GM19324 (cell line): ENCODE results near the gene P2RX7.
"Not testable (repeated sequence)": the region's sequence is repeated elsewhere in the genome, so short reads cannot be mapped to it uniquely, and the experiment has no call there.

Source experiments
- ATAC-seq: cut with Tn5 transposase; IDR thresholded peaks from one replicate; pipeline ENCODE4 v1.9.1; 2021; ENCODE audit warnings: mild to moderate bottlenecking, moderate library complexity; ENCODE audit not compliant: unreplicated experiment, low FRiP score

P2RX7 gene

DNA sequence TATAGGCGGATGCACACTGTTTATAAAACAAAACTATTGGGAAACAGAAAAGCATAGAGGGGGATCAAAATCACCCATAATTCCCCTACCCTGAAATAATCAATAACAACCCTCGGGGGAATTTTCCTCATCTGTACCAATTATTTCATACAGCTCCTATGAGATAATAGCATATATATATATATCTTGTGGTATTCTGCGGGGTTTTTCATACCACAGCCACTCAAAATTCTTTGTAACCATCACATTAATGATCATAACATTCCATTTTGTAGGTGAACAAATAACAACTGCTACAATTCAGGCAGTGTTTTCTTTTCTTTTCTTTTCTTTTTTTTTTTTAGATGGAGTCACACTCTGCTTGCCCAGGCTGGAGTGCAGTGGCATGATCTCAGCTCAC is 35.3 kb downstream of the P2RX7 start:
- no peak for ATAC-seq

DNA sequence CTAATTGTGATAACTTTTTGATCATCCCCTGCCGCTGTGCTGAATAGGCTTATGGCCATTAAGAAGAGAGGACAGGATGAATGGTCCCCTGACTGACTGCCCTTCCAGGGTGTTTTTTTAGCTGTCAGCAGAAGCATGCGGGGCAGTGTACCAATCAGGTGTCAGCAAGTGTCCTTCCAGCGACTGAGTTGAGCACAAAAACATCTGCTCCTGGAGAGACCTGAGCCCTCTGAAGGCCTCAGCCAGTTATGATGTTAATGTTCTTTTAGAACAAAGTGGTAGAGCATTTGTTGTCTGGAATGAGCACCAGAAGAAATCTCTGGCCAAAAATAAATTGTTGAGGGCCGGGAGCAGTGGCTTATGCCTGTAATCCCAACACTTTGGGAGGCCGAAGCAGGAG is 37.5 kb downstream of the P2RX7 start:
- ATAC-seq = no peak

DNA sequence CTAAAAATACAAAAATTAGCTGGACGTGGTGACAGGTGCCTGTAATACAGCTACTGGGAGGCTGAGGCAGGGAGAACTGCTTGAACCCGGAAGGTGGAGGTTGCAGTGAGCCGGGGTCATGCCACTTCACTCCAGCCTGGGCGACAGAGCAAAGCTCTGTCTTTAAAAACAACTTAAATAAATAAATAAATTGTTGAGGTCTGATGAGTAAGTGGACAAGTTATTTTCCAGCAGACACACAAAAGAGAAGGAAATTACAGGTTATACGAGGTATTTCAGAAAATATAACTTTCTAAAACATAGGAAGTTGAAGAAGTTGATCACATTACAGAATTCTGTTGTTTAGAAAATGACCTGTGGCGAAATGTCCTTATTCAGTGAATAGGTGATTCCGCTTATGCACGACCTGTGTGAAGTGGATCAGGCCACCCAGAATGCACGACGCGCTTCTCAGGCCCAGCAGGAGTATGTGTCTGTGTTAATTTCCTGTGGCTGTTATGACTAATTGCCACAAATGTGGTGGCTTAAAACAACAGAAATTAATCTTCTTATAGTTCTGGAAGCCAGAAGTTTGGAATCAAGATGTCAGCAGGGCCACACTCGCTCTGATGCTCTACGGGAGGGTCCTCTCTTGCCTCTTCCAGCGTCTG is 38.1 kb downstream of the P2RX7 start:
- ATAC-seq = no peak

DNA sequence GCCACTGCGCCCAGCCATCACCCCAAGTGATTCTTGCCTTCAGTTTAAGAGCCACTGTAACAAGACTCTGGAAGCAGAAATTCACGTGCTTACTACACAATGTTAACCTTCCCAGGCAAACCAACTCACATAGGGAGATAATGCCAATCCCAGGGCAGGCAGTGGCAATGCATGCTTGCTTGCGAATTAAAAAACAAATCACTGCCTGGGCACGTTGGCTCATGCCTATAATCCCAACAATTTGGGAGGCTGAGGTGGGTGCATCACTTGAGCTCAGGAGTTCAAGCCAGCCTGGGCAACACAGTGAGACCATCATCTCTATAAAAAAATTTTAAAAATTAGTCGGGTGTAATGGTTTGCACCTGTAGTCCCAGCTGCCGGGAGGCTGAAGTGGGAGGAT is 39.5 kb downstream of the P2RX7 start:
- ATAC-seq = no peak

DNA sequence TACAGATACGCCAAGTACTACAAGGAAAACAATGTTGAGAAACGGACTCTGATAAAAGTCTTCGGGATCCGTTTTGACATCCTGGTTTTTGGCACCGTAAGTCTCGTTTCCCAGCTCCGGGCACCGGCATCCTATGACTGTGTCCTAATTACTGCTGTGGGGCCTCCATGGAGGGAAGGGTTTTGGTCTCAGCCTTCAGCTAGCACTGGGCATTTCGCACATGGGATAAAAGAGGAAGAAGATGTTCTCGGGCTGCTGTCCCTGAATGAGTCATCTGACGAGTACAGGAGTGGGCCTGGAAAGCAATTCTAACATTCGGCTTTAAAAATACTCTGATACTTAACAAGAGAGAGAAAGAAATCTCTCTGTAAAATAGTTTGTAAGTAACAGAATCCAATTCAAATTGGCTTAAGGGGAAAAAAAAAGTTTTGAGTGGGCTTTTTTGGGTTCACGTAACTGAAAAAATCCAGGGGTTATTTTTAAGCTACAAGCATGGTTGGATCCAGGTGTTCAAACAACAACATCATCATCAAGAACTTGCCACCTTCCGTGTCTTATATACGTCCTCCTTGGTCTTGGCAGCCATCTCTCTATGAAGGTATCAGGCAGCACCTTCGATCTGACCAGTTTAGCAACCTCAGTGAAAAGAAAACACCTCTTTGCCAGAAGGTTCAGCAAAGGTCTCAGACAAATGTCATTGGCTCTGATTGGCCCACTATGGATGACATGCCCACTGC is 42.9 kb downstream of the P2RX7 start:
- no peak for ATAC-seq

DNA sequence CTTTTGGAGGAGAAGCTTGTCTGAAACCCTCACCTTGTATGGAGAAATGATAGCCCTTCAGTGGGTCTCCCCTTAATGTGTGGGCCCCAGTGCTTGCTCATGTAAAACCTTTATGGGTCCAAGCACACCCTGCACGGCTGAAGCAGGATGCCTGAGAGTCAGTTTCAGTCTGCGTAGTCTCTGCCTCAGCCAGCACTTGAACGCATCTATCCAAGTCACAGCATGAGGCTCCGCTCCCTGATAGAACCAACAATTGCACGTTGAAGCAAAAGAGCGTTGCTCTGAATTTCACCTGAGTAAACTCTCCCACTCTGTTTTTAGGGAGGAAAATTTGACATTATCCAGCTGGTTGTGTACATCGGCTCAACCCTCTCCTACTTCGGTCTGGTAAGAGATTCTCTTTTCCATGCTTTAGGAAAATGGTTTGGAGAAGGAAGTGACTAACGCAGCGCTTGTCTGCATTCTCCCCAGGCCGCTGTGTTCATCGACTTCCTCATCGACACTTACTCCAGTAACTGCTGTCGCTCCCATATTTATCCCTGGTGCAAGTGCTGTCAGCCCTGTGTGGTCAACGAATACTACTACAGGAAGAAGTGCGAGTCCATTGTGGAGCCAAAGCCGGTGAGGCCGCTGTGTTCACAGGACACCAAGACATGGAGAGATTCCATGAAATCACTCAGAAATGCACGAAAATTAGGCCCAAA is 44.3 kb downstream of the P2RX7 start:
- ATAC-seq = no peak

DNA sequence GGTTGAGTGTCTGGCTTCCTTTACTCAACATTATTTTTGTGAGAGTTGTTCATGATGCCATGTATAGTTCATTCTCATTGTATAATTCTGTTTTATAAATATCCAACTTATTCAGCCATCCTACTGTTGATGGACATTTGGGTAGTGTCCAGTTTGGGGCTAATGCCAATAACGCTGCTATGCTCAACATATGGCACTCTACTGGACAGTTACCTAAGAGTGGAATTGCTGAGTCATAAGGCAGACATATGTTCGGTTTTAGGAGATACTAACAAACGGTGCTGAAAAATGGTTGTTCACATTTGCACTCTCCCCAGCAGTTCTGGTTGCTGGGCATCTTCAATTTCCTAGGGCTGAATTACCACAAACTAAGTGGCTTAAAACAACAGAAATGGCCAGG is 48.5 kb downstream of the P2RX7 start:
- ATAC-seq = no peak

DNA sequence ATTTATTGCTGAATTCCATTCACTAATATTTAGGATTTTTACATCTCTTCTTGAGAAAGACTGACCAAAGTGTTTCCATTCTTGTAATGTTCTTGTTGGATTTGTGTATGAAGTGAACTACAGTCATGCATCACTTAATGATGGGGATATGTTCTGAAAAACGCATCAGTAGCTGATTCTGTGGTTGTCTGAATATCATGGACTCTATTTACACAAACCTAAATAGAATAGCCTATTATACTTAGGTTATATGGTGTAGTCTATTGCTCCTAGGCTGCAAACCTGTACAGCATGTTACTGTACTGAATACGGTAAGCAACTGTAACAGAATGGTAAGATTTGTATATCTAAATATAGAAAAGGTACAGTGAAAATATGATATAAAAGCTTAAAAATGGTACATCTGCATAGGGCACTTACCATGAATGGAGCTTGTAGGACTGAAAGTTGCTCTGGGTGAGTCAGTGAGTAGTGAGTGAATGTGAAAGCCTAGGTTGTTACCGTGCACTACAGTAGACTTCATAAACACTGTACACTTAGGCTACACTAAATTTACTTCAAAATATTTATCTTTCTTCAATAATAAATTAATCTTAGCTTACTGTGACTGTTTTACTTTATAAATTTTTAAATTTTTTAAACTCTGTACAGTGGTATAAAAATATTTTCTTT is 49.7 kb downstream of the P2RX7 start:
- ATAC-seq = no peak

DNA sequence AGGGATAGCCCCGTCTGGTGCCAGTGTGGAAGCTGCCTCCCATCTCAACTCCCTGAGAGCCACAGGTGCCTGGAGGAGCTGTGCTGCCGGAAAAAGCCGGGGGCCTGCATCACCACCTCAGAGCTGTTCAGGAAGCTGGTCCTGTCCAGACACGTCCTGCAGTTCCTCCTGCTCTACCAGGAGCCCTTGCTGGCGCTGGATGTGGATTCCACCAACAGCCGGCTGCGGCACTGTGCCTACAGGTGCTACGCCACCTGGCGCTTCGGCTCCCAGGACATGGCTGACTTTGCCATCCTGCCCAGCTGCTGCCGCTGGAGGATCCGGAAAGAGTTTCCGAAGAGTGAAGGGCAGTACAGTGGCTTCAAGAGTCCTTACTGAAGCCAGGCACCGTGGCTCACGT is 51.7 kb downstream of the P2RX7 start:
- ATAC-seq = no peak

DNA sequence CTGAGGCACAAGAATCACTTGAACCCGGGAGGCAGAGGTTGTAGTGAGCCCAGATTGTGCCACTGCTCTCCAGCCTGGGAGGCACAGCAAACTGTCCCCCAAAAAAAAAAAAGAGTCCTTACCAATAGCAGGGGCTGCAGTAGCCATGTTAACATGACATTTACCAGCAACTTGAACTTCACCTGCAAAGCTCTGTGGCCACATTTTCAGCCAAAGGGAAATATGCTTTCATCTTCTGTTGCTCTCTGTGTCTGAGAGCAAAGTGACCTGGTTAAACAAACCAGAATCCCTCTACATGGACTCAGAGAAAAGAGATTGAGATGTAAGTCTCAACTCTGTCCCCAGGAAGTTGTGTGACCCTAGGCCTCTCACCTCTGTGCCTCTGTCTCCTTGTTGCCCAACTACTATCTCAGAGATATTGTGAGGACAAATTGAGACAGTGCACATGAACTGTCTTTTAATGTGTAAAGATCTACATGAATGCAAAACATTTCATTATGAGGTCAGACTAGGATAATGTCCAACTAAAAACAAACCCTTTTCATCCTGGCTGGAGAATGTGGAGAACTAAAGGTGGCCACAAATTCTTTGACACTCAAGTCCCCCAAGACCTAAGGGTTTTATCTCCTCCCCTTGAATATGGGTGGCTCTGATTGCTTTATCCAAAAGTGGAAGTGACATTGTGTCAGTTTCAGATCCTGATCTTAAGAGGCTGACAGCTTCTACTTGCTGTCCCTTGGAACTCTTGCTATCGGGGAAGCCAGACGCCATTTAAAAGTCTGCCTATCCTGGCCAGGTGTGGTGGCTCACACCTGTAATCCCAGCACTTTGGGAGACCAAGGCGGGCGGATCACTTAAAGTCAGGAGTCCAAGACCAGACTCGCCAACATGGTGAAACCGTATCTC is 52.6 kb downstream of the P2RX7 start:
- ATAC-seq = no peak

DNA sequence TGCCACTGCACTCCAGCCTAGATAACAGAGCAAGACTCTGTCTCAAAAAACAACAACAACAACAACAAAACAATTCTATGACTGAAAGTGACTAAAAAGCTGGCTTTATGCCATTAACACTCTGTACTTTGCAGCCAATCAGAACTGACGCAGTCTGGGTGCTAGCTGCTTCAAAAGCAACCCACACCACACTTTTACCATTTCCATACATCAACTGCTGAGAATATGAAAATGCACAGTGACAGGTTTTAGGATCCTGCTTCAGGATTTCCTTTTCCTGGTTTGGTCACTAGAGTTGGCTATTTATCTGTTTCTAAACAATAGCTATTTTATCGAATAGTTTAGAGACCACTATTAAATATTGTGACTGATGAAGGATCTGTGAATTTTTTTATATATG is 54.1 kb downstream of the P2RX7 start:
- no peak for ATAC-seq

DNA sequence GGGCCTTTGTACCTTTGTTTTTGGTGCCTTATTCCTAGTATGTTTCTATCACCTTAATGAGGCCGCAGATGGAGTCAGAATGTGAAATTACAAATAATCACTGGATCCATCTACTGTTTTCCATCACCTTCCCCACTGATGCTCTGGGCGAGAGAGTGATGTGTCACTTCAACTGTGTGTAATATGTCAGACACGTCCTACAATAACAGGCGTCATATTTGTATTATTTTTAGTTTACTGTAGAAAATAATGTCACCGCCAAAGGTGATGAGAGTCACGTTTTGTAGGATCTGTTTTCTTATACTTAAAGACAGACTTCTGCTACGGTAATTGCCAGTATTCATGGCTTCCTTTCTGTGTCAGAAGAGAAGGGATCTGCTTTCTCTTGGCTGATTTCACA is 54.8 kb downstream of the P2RX7 start:
- ATAC-seq = no peak

DNA sequence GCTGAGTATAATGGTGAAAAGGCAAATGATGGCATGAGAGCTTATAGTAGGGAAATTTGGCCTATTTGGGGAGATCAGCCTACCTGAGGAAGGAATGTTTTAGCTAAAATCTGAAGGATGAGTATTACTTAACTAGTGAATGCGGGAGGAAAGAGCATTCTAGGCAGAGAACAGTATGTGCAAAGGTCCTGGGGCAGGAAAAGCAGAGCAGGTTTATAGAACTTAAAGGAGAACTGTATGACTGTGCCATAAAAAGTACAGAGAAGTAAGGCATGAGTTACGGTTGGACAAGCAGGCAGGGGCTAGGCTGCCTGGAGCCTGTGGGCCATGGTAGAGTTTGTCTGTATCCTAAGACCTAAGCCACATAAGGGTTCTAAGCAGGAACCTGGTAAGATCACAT is 55.6 kb downstream of the P2RX7 start:
- ATAC-seq = no peak

DNA sequence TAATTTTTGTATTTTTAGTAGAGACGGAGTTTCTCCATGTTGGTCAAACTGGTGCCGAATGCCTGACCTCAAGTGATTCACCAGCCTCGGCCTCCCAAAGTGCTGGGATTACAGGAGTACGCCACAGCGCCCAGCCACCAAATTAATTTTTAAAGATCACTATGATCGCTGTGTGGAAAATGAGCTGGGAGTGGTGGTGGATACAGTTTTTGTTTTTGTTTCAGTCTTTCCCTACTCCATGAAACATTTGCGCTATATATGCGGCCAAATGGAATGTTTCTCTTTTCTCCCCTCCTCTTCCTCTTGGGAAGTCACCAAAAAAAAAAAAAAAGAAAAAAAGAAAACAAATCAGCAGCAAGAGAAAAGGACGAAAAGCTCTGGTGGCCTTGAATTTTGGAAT is 56.5 kb downstream of the P2RX7 start:
- ATAC-seq = no peak

DNA sequence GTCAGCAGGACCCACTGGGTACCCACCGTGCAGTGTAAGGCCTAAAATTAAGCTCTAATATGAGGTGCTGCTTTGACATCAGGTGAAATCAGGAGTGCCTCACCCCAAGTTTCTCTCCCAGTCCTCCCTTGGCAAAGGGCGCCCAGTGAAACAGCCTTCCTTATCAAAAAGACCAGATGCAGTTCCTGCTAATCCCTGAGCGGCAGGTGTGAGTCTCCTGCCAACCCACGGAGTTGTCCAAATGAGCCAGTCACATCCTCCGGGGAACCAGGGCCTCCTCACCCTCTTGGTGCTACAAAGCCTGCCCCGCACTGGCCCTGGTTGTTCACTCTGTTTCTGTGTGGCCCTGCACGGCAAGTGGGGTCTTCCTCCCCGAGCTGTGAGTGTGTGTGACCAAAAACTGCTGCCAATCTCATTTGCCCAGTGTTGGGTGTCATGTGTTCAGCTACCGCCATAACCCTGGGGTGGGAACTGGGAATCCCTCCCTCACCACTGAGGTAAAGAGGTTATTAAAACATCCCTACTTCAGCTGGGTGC is 57.0 kb downstream of the P2RX7 start:
- no peak for ATAC-seq

DNA sequence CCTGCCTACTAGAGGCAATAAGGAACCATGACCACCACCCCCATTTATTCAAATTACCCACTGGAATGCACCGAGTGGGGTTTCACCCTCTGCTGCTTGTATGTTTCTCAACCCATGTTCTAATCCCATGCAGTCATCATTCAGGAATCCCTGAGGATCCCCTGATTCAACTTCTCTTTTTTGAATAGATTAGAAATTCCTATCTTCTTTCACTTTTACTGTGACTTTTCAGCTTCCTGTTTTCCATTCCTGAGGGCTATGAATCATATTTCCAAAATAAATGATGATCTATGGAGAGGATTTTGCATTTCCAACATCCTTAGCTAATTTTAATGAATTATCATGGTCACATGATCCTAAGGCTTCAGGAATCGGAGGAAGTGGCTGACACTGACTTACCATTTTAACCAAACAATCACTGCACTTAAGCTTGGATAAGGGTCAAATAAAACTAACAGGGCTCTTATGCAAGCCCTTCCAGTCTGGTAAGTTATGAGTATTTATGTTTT is 57.9 kb downstream of the P2RX7 start:
- no peak for ATAC-seq

DNA sequence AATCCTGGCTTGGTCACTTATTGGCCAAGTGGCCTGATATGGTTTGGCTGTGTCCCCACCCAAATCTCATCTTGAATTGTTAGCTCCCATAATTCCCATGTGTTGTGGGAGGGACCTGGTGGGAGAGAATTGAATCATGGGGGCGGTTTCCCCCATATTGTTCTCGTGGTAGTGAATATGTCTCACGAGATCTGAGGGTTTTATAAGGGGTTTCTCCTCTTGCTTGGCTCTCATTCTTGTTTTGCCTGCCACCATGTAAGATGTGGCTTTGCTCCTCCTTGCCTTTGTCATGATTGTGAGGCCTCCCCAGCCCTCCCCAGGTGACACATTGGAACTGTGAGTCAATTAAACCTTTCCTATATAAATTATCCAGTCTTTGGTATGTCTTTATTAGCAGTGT is 58.5 kb downstream of the P2RX7 start:
- ATAC-seq = no peak

DNA sequence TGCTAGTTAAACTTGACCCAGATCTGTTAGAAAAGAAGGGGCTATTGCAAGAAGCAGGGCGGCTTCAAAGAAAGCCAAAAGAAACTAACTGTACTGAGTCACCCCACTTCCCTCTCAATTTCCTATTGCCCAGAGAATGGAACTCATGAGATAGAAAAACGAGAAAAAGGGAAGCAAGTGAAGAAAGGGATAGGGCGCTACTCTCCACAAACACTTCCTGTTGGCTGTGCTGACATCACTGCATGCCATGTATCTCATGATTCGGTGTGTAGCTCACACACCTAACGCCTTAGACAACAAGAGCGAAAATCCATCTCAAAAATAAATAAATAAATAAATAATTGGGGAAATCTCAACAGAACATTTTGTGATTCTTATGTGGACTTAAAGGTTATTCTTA is 64.2 kb downstream of the P2RX7 start:
- no peak for ATAC-seq

DNA sequence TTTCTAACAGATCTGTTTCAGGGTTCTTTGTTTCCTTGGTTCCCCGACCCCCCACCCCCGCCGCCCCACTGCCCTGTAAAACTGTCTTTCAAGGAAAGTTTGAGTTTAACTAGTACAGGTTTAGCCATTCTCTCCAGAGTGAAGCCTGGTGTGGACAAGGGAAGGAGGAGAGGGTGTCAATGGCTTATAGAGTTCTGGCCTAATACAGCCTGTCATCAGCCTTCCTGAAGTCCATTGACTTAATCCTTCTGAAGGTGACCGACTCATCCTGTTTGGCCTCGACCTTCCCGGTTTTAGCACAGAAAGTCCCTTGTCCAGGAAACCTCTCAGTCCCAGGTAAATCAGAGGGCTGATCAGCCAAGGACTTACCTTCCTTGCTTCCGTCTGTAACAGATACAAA is 66.3 kb downstream of the P2RX7 start:
- ATAC-seq = no peak

DNA sequence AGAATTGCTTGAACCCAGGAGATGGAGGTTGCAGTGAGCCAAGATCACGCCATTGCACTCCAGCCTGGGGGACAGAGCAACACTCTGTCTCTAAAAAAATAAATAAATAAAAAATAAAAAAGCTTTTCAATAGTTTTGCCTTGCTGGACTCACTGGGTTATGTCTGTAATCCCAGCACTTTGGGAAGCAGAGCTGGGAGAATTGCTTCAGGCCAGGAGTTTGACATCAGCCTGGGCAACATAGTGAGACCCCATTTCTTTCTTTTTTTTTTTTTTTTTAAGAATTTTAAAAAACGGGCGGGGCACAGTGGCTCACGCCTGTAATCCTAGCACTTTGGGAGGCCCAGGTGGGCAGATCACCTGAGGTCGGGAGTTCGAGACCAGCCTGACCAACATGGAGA is 68.5 kb downstream of the P2RX7 start:
- ATAC-seq = not testable (repeated sequence)
